Stimulated activated effector memory CD8-positive, alpha-beta T cell treated with anti-CD3 and anti-CD28 coated beads, Interleukin-12 subunit alpha, Interleukin-12 subunit beta, amount 100 ng/mL, for 72 hours (primary cell): ENCODE results near the gene RPS27L.

Experiments used
- ATAC-seq: fragments of 150-1000 bp; cut with Tn5 transposase; 2 replicates; pipeline ENCODE4 v1.10.0; 2021
- DNase-seq, 2 donors: peaks; one replicate each; pipeline ENCODE4 v3.0.0; 2021 to 2022; ENCODE audit warnings: low spot score in 2 of 2
- H3K27ac Mint-ChIP-seq: one replicate; pipeline ENCODE4 v1.8.0; 2022; ENCODE audit warnings: mild to moderate bottlenecking, mixed read lengths
- H3K36me3 Mint-ChIP-seq: one replicate; pipeline ENCODE4 v1.8.0; 2022; ENCODE audit warnings: mild to moderate bottlenecking, mixed read lengths
- H3K4me1 Mint-ChIP-seq: one replicate; pipeline ENCODE4 v1.8.0; 2022; ENCODE audit warnings: mixed read lengths
- H3K4me3 Mint-ChIP-seq: one replicate; pipeline ENCODE4 v1.8.0; 2022; ENCODE audit warnings: mild to moderate bottlenecking, mixed read lengths
- H3K9me3 Mint-ChIP-seq: one replicate; pipeline ENCODE4 v1.8.0; 2022; ENCODE audit warnings: mixed read lengths

RPS27L gene

GRCh38 chr15:63190769-63191649 lies 33.7 kb upstream of the RPS27L start:
- ATAC-seq: no peak
- peaks cover 46% of the 10 kb centered on the region for H3K36me3 Mint-ChIP-seq
- no peak for DNase-seq
- peaks cover 50% of the 10 kb centered on the region for H3K4me1 Mint-ChIP-seq
- no peaks in the 10 kb centered on the region for H3K9me3 Mint-ChIP-seq
- peak overlapping the region; percentile 89 for H3K4me3 Mint-ChIP-seq
- peak overlapping the region; percentile 90 for H3K27ac Mint-ChIP-seq

- H3K4me3 Mint-ChIP-seq: peak overlapping the region; percentile 89
- no peak for ATAC-seq
- H3K9me3 Mint-ChIP-seq: no peaks in the 10 kb centered on the region
- H3K36me3 Mint-ChIP-seq: peaks cover 38% of the 10 kb centered on the region
- peaks cover 41% of the 10 kb centered on the region for H3K4me1 Mint-ChIP-seq
- DNase-seq: no peak
- H3K27ac Mint-ChIP-seq: peak overlapping the region; percentile 90
Measured at GRCh38 chr15:63189941-63190768, 32.9 kb upstream of the RPS27L start.

- H3K9me3 Mint-ChIP-seq: no peaks in the 10 kb centered on the region
- peak; percentile 94 to 97 for DNase-seq
- H3K4me3 Mint-ChIP-seq: peak within 1 kb of the TSS; percentile 89
- peaks cover 36% of the 10 kb centered on the region for H3K4me1 Mint-ChIP-seq
- H3K27ac Mint-ChIP-seq: peak within 1 kb of the TSS; percentile 90
- ATAC-seq: peak; percentile 87
- peaks cover 37% of the 10 kb centered on the region for H3K36me3 Mint-ChIP-seq
Measured at GRCh38 chr15:63188926-63189871, 31.9 kb upstream of the RPS27L start, which contains the start of gene RAB8B. Gene RAB8B, plus strand, starts transcription at chr15:63189606. Its CDS starts 19 bp downstream, at chr15:63189625.

- Mint-ChIP-seq H3K4me3 (peak overlapping the region; percentile 89), H3K36me3 (peaks cover 30% of the 10 kb centered on the region), H3K27ac (peak overlapping the region; percentile 90), H3K4me1 (peaks cover 29% of the 10 kb centered on the region), H3K9me3 (no peaks in the 10 kb centered on the region)
- DNase-seq (peak; percentile 13 to 72), ATAC-seq (peak; percentile 29)
Measured at GRCh38 chr15:63188247-63188925, 31.1 kb upstream of the RPS27L start.

GRCh38 chr15:63187589-63188226 lies 30.4 kb upstream of the RPS27L start:
- Mint-ChIP-seq H3K36me3 (peaks cover 27% of the 10 kb centered on the region), H3K4me1 (peaks cover 27% of the 10 kb centered on the region), H3K9me3 (no peaks in the 10 kb centered on the region), H3K27ac (peak overlapping the region; percentile 90), H3K4me3 (peak overlapping the region; percentile 89)
- ATAC-seq (no peak), DNase-seq (no peak)

- no peak overlapping the region for H3K4me3 Mint-ChIP-seq
- no peak for ATAC-seq
Measured at GRCh38 chr15:63186065-63186464, 28.8 kb upstream of the RPS27L start.

GRCh38 chr15:63185206-63185605 lies 27.9 kb upstream of the RPS27L start:
- H3K4me3 Mint-ChIP-seq: no peak overlapping the region
- no peaks in the 10 kb centered on the region for H3K9me3 Mint-ChIP-seq
- no peak overlapping the region for H3K27ac Mint-ChIP-seq
- DNase-seq (no peak), ATAC-seq (no peak)
- H3K4me1 Mint-ChIP-seq: peaks cover 12% of the 10 kb centered on the region
- peaks cover 3% of the 10 kb centered on the region for H3K36me3 Mint-ChIP-seq

More at GRCh38 chr15:63186065-63186464, 28.8 kb upstream of the RPS27L start:
- no peaks in the 10 kb centered on the region for H3K9me3 Mint-ChIP-seq
- no peak overlapping the region for H3K27ac Mint-ChIP-seq
- H3K4me1 Mint-ChIP-seq: peaks cover 12% of the 10 kb centered on the region
- H3K36me3 Mint-ChIP-seq: peaks cover 12% of the 10 kb centered on the region
- no peak for DNase-seq

- H3K36me3 Mint-ChIP-seq: no peaks in the 10 kb centered on the region
Measured at GRCh38 chr15:63181648-63182047, 24.4 kb upstream of the RPS27L start.

GRCh38 chr15:63180746-63181145 lies 23.5 kb upstream of the RPS27L start:
- no peaks in the 10 kb centered on the region for H3K9me3 Mint-ChIP-seq
- ATAC-seq (no peak), DNase-seq (no peak)
- H3K27ac Mint-ChIP-seq: peak overlapping the region; percentile 24
- H3K36me3 Mint-ChIP-seq: no peaks in the 10 kb centered on the region
- no peaks in the 10 kb centered on the region for H3K4me1 Mint-ChIP-seq
- H3K4me3 Mint-ChIP-seq: no peak overlapping the region

More at GRCh38 chr15:63181648-63182047, 24.4 kb upstream of the RPS27L start:
- no peak overlapping the region for H3K4me3 Mint-ChIP-seq
- H3K9me3 Mint-ChIP-seq: no peaks in the 10 kb centered on the region
- no peak for DNase-seq
- no peaks in the 10 kb centered on the region for H3K4me1 Mint-ChIP-seq
- ATAC-seq: no peak
- H3K27ac Mint-ChIP-seq: peak overlapping the region; percentile 24

GRCh38 chr15:63178034-63178433 lies 20.8 kb upstream of the RPS27L start:
- Mint-ChIP-seq H3K27ac (no peak overlapping the region), H3K36me3 (no peaks in the 10 kb centered on the region), H3K4me1 (no peaks in the 10 kb centered on the region), H3K9me3 (no peaks in the 10 kb centered on the region), H3K4me3 (no peak overlapping the region)
- no peak for DNase-seq
- no peak for ATAC-seq

- H3K36me3 Mint-ChIP-seq: no peaks in the 10 kb centered on the region
- no peak overlapping the region for H3K27ac Mint-ChIP-seq
- H3K4me1 Mint-ChIP-seq: no peaks in the 10 kb centered on the region
- no peaks in the 10 kb centered on the region for H3K9me3 Mint-ChIP-seq
- DNase-seq (no peak), ATAC-seq (no peak)
- no peak overlapping the region for H3K4me3 Mint-ChIP-seq
Measured at GRCh38 chr15:63176302-63176701, 19.0 kb upstream of the RPS27L start.

GRCh38 chr15:63172851-63173451 lies 15.7 kb upstream of the RPS27L start:
- no peak for ATAC-seq
- no peaks in the 10 kb centered on the region for H3K4me1 Mint-ChIP-seq
- H3K27ac Mint-ChIP-seq: no peak overlapping the region
- no peaks in the 10 kb centered on the region for H3K36me3 Mint-ChIP-seq
- DNase-seq: no peak
- H3K9me3 Mint-ChIP-seq: no peaks in the 10 kb centered on the region
- H3K4me3 Mint-ChIP-seq: no peak overlapping the region

GRCh38 chr15:63172376-63172775 lies 15.1 kb upstream of the RPS27L start:
- DNase-seq (no peak), ATAC-seq (no peak)
- no peak overlapping the region for H3K27ac Mint-ChIP-seq
- H3K4me3 Mint-ChIP-seq: no peak overlapping the region
- H3K36me3 Mint-ChIP-seq: no peaks in the 10 kb centered on the region
- no peaks in the 10 kb centered on the region for H3K4me1 Mint-ChIP-seq
- no peaks in the 10 kb centered on the region for H3K9me3 Mint-ChIP-seq
